GM12801 (cell line): Measurements from ENCODE around the gene ATP7A.

Experiments
- CTCF ChIP-seq: IDR thresholded peaks from one replicate; pipeline ENCODE4 v1.5.1; 2011; ENCODE audit warnings: control low read depth; ENCODE audit not compliant: insufficient read length; ENCODE audit errors: extremely low read depth

The ATP7A gene

GRCh38 chrX:78046362-78046761, 135.9 kb downstream of the ATP7A start:
- no peak for TF ChIP-seq CTCF

GRCh38 chrX:78048052-78048451, 137.6 kb downstream of the ATP7A start:
- TF ChIP-seq CTCF = no peak

DNA sequence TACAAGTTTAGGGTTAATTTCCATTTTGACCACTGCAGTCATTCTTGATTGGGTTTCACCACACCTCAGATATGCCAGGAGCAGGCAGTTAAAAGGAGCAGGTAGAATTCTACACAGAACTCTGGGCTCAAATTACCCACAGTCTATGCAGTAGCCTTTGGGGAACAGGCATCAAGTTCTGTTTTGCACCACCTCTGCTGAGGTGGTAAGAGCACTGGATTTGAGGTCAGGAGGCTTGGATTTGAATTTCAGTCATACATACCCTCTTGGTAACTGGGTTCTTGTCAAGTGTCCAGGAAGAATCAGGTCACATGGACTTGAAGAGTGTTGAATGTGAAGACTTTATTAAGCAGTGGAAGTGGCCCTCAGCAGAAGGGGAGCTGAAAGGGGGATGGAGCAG, 153.2 kb downstream of the ATP7A start:
- no peak for TF ChIP-seq CTCF

- no peak for TF ChIP-seq CTCF
Observed at GRCh38 chrX:78064152-78064551, 153.7 kb downstream of the ATP7A start.

DNA sequence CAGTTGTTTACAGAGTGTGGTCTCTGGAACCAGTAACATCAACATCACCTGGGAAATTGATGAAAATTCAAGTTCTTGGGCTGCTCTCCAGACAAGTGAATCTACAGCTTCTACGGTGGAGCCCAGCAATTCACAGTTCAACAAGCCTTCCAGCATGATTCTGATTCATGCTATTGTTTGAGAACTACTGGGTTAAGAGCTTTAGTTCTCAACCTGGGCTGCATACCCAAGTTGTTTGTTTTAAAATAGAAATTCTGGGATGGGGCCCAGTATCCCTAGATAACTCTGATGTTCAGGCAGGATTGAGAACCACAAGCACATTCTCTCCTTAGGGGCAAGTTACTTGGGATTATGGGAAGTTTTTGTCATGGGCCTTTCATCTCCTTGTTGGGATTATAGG, 155.6 kb downstream of the ATP7A start:
- TF ChIP-seq CTCF = no peak

GRCh38 chrX:78071331-78071730, 160.8 kb downstream of the ATP7A start:
- TF ChIP-seq CTCF = no peak

DNA sequence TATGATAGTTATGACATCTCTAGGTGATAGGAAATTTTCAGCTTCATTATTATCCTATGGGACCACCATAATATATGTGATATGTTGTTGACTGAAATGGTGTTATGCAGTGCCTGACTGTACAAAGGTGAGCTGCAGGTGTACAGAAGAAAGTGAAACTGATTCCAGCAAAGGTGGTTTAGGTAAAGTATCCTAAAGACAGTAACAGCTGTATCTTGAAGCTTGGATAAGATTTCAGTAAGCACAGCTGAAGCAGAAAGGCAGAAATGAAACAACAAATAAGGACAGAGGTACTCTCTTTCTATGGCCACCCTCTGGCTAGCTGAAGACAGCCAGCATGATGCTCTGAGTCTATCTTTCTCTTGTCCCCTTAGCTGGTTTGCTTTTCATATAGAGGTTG, 163.6 kb downstream of the ATP7A start:
- no peak for TF ChIP-seq CTCF
